A549 (cell line): ENCODE results near the gene GDNF. TPM values are rescaled to one million over a fixed set of nuclear protein-coding genes. Genes with fewer than 3 reads are reported as not detected.
"Not testable (repeated sequence)": the region's sequence is repeated elsewhere in the genome, so short reads cannot be mapped to it uniquely, and the experiment has no call there.

Experiments used
- ATAC-seq, 2 experiments: fragments of 200-7000 bp in 1 of 2; fragments of >200 bp in 1 of 2; cut with Nextera tagmentation in 1 of 2; cut with Tn5 transposase in 1 of 2; 3 replicates each; pipeline versions ENCODE4 v1.8.0 to v1.9.1; 2018 to 2020; ENCODE audit warnings: mild to moderate bottlenecking in 1 of 2, moderate library complexity in 1 of 2
- CTCF ChIA-PET: fragments of 300-600 bp; sonication (Branson Sonifier 250); formaldehyde crosslinking; extraction: SDS; loops from one replicate; lab custom pipeline; 2021; ENCODE audit warnings: antibody characterized with exemption, inconsistent platforms; lab: Yijun Ruan, JAX
- POLR2A ChIA-PET: fragments of 350-600 bp; formaldehyde crosslinking; extraction: SDS; loops from one replicate; lab custom pipeline; 2021; ENCODE audit warnings: antibody characterized with exemption, inconsistent platforms; lab: Yijun Ruan, JAX
- DNase-seq, 2 experiments: peaks; one replicate each; pipeline versions ENCODE4 v3.0.0 to v3.0.0-alpha.2; 2011 to 2016; ENCODE audit warnings: low read depth in 1 of 2, low spot score in 1 of 2
- FAIRE-seq: peaks from 2 replicates; lab custom pipeline; 2011; peaks lifted over from hg19 to GRCh38; lab: Jason Lieb, UNC
- H3K27ac ChIP-seq, 2 experiments: fragments of >200 bp; sonication (Bioruptor Twin); formaldehyde crosslinking; 3 replicates each; pipeline ENCODE4 v1.5.1; 2016 to 2017
- H3K4me1 ChIP-seq: fragments of >200 bp; sonication (Bioruptor Twin); formaldehyde crosslinking; 3 replicates; pipeline ENCODE4 v1.6.1; 2016
- H3K4me2 ChIP-seq: fragments of >200 bp; sonication (Bioruptor Twin); formaldehyde crosslinking; 3 replicates; pipeline ENCODE4 v1.6.1; 2016
- H3K4me3 ChIP-seq: fragments of >200 bp; sonication (Bioruptor Twin); formaldehyde crosslinking; 3 replicates; pipeline ENCODE4 v1.5.1; 2016
- H3K9me3 ChIP-seq: fragments of >200 bp; sonication (Bioruptor Twin); formaldehyde crosslinking; 3 replicates; pipeline ENCODE4 v1.6.1; 2016
- BHLHE40 ChIP-seq: IDR thresholded peaks from 2 replicates; pipeline ENCODE4 v1.6.1; 2012; ENCODE audit warnings: low read depth, low read length, inconsistent platforms
- CBX8 ChIP-seq: fragments of 200-600 bp; sonication (generic); IDR thresholded peaks from 2 replicates; pipeline ENCODE4 v1.6.1; 2016
- CEBPB ChIP-seq, 2 experiments: fragments of >200 bp in 1 of 2; sonication (Bioruptor Twin) in 1 of 2; formaldehyde crosslinking in 1 of 2; IDR thresholded peaks; 2 replicates each; pipeline ENCODE4 v1.6.1; 2012 to 2016
- CHD2 ChIP-seq: fragments of 150-350 bp; IDR thresholded peaks from 2 replicates; pipeline ENCODE4 v1.6.1; 2014; ENCODE audit warnings: low read length; ENCODE audit not compliant: partially characterized antibody
- FOSB ChIP-seq: fragments of 250-450 bp; sonication (Bioruptor Pico); IDR thresholded peaks from 2 replicates; pipeline ENCODE4 v1.5.0; 2020; ENCODE audit warnings: mild to moderate bottlenecking, moderate library complexity
- FOXS1 ChIP-seq: fragments of 250-450 bp; sonication (Bioruptor Pico); IDR thresholded peaks from 2 replicates; pipeline ENCODE4 v1.5.0; 2020; ENCODE audit warnings: mild to moderate bottlenecking, moderate library complexity
- MAZ ChIP-seq: fragments of 150-350 bp; IDR thresholded peaks from 2 replicates; pipeline ENCODE4 v1.6.1; 2014; ENCODE audit warnings: antibody characterized with exemption, low read depth, low read length, borderline replicate concordance
- MYC ChIP-seq: IDR thresholded peaks from 2 replicates; pipeline ENCODE4 v1.6.1; 2012; ENCODE audit warnings: mild to moderate bottlenecking, inconsistent platforms, low read length, improper control_type of control experiment, borderline replicate concordance
- PHF8 ChIP-seq: fragments of 200-600 bp; sonication (generic); IDR thresholded peaks from 2 replicates; pipeline ENCODE4 v1.6.1; 2016; ENCODE audit warnings: low read depth, mild to moderate bottlenecking, antibody characterized with exemption, moderate library complexity, borderline replicate concordance
- POLR2A ChIP-seq: IDR thresholded peaks from 2 replicates; pipeline ENCODE4 v1.6.1; 2012; ENCODE audit warnings: mild to moderate bottlenecking, low read length
- RAD21 ChIP-seq, 2 experiments: fragments of >200 bp in 1 of 2; sonication (Bioruptor Twin) in 1 of 2; formaldehyde crosslinking in 1 of 2; IDR thresholded peaks in 1 of 2; conservative IDR thresholded peaks in 1 of 2; 2 replicates in 1 of 2; 3 replicates in 1 of 2; pipeline ENCODE4 v1.6.1; 2012 to 2018; ENCODE audit warnings: inconsistent platforms in 1 of 2
- TFCP2L1 ChIP-seq: fragments of 250-450 bp; sonication (Bioruptor Pico); IDR thresholded peaks from 2 replicates; pipeline ENCODE4 v1.5.0; 2021; ENCODE audit warnings: mild to moderate bottlenecking
- WGBS: methylation state at CpG from one replicate; pipeline ENCODE4 v1.1.6; 2017; ENCODE audit errors: missing lambda C conversion rate; 5-methylcytosine and 5-hydroxymethylcytosine counted together
- polyA plus RNA-seq, 4 experiments: library from polyadenylated mRNA; depleted of rRNA in 3 of 4; stranded (reverse); fragments of >200 nt; fragmentation: RNase III in 1 of 4; extraction: RNeasy Plus Mini Kit Qiagen cat#74134 plus additional on column Dnase treatment in 1 of 4; gene quantifications; 2 replicates in 3 of 4; 3 replicates in 1 of 4; pipeline ENCODE4 v1.2.3, GENCODE V29; 2011 to 2017
- TF ChIP-seq, protein P1 (sequence below): fragments of 150-350 bp; IDR thresholded peaks from 2 replicates; pipeline ENCODE4 v1.6.1; 2014; ENCODE audit warnings: low read depth, mild to moderate bottlenecking, low read length
- TF ChIP-seq, protein P2 (sequence below): fragments of 250-450 bp; sonication (Bioruptor Pico); IDR thresholded peaks from 2 replicates; pipeline ENCODE4 v1.5.0; 2020; ENCODE audit warnings: low read depth, mild to moderate bottlenecking, moderate library complexity
- TF ChIP-seq, protein P3 (sequence below): fragments of >200 bp; sonication (Bioruptor Twin); formaldehyde crosslinking; IDR thresholded peaks from 3 replicates; pipeline ENCODE4 v1.6.1; 2016
- TF ChIP-seq, protein P4 (sequence below): fragments of 200-600 bp; sonication (generic); IDR thresholded peaks from 2 replicates; pipeline ENCODE4 v1.6.1; 2016; ENCODE audit warnings: antibody characterized with exemption, mild to moderate bottlenecking, moderate library complexity

GDNF gene
- polyA plus RNA-seq, 2 of the 4 experiments (the other 2 are of a cell fraction), result 0.01 TPM; not detected in 1

DNA sequence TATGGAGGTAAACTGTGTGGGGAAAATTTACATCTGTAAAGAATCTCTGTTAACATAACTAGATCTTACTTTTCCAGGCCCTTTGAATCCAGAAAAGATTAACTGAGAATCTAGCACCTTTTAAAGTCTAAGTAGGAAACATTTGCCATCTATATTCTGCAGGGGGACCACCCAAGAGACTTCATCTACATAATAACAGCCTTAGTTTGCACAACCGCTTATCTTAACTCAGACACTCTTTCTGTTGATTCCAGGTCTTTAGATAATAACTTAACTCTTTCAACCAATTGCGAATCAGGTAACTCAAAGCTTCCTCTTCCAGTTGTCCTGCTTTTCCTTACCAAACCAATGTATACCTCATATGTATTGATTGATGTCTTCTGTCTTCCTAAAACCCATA lies 53.4 kb downstream of the GDNF start (continued):
- TF ChIP-seq, protein P1, sequence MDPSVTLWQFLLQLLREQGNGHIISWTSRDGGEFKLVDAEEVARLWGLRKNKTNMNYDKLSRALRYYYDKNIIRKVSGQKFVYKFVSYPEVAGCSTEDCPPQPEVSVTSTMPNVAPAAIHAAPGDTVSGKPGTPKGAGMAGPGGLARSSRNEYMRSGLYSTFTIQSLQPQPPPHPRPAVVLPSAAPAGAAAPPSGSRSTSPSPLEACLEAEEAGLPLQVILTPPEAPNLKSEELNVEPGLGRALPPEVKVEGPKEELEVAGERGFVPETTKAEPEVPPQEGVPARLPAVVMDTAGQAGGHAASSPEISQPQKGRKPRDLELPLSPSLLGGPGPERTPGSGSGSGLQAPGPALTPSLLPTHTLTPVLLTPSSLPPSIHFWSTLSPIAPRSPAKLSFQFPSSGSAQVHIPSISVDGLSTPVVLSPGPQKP, result no peak
- no peak for TF ChIP-seq MAZ
- no peak for TF ChIP-seq RAD21 (conservative IDR thresholded peaks at IDR 0.05 in 1 of 2, IDR thresholded peaks at IDR 0.05 in 1 of 2)
- no peak for TF ChIP-seq CHD2

DNA sequence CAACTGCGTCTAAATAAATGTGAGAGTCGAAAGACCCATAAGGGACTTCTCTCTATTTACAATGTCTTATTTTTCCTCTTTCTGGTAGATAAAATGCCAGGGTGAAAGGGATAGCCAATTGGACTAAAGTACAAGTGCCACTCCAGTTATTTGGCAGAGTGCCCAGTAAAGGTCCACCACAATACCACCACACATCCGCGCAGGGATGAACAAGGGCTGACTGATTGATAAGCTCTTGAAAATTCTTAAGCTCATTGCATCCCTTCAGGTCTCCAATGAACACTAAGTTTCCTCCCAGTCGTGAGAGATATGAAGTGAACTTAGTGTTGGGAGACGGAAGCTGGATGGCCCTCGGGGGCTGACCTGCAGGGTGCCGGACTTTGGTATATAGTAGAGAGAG lies 58.4 kb downstream of the GDNF start:
- H3K4me1 ChIP-seq, DNase-seq, H3K9me3 ChIP-seq, H3K4me3 ChIP-seq, H3K4me2 ChIP-seq, ATAC-seq, FAIRE-seq, POLR2A ChIA-PET, H3K27ac ChIP-seq: not testable (repeated sequence)
- 78% methylated on average over 8 of the region's 8 CpGs for whole genome bisulfite sequencing
- CTCF ChIA-PET, result interaction anchor here (0.9 kb wide), 1 partner anchor 368 kb away, joined by 3 read pairs; no protein-coding TSS in a partner anchor

DNA sequence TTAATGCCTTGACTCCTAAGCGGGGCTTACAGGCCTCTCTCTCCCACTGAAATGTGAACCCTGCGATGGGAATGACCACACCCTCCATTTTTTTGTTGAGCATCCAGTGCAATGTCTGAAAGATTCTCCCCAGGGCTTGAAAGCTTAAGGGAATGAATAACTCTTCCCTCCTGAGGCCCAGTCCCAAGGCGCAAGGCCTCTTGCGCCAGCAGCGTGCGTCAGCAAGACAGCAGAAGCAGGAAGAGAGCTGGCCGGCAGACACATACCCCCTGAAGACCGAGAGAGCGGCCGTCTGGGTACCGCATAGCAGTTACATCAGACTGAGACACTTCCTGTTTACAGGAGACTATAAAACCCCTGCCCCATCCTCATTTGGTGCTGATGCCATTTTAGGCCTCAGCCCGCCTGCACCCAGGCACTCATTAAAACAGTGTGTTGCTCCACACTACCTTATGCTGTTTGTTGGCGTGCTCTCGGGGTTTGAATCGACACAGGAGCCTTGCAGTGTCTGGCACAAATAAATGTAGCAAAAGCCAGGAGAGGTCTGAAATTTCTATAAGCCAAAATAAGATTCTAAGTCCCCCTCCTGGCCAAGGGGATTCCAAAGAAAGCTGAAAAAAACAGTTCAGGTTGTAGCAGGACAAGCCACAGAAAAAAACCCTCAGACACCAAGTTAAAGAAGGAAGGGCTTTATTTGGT lies 62.3 kb downstream of the GDNF start:
- H3K4me1 ChIP-seq, result no peaks in the 10 kb centered on the region
- no peak for DNase-seq
- no peak overlapping the region for H3K4me2 ChIP-seq
- POLR2A ChIA-PET, result no interaction called here
- TF ChIP-seq CBX8, result no peak
- TF ChIP-seq, protein P2, sequence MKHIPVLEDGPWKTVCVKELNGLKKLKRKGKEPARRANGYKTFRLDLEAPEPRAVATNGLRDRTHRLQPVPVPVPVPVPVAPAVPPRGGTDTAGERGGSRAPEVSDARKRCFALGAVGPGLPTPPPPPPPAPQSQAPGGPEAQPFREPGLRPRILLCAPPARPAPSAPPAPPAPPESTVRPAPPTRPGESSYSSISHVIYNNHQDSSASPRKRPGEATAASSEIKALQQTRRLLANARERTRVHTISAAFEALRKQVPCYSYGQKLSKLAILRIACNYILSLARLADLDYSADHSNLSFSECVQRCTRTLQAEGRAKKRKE (CRISPR knock-in tag), result no peak
- TF ChIP-seq, protein P3, sequence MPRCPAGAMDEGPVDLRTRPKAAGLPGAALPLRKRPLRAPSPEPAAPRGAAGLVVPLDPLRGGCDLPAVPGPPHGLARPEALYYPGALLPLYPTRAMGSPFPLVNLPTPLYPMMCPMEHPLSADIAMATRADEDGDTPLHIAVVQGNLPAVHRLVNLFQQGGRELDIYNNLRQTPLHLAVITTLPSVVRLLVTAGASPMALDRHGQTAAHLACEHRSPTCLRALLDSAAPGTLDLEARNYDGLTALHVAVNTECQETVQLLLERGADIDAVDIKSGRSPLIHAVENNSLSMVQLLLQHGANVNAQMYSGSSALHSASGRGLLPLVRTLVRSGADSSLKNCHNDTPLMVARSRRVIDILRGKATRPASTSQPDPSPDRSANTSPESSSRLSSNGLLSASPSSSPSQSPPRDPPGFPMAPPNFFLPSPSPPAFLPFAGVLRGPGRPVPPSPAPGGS, result no peak
- no peak for TF ChIP-seq CEBPB (IDR thresholded peaks at IDR 0.05)
- no peak for TF ChIP-seq POLR2A
- TF ChIP-seq, protein P4, sequence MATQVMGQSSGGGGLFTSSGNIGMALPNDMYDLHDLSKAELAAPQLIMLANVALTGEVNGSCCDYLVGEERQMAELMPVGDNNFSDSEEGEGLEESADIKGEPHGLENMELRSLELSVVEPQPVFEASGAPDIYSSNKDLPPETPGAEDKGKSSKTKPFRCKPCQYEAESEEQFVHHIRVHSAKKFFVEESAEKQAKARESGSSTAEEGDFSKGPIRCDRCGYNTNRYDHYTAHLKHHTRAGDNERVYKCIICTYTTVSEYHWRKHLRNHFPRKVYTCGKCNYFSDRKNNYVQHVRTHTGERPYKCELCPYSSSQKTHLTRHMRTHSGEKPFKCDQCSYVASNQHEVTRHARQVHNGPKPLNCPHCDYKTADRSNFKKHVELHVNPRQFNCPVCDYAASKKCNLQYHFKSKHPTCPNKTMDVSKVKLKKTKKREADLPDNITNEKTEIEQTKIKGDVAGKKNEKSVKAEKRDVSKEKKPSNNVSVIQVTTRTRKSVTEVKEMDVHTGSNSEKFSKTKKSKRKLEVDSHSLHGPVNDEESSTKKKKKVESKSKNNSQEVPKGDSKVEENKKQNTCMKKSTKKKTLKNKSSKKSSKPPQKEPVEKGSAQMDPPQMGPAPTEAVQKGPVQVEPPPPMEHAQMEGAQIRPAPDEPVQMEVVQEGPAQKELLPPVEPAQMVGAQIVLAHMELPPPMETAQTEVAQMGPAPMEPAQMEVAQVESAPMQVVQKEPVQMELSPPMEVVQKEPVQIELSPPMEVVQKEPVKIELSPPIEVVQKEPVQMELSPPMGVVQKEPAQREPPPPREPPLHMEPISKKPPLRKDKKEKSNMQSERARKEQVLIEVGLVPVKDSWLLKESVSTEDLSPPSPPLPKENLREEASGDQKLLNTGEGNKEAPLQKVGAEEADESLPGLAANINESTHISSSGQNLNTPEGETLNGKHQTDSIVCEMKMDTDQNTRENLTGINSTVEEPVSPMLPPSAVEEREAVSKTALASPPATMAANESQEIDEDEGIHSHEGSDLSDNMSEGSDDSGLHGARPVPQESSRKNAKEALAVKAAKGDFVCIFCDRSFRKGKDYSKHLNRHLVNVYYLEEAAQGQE, result no peak
- TF ChIP-seq FOXS1 (CRISPR knock-in tag), result no peak
- no peak for TF ChIP-seq MYC
- no peak for TF ChIP-seq FOSB
- TF ChIP-seq PHF8, result no peak
- no peak for TF ChIP-seq BHLHE40
- no peak for TF ChIP-seq RAD21 (conservative IDR thresholded peaks at IDR 0.05 in 1 of 2, IDR thresholded peaks at IDR 0.05 in 1 of 2)
- TF ChIP-seq TFCP2L1 (CRISPR knock-in tag), result no peak
- TF ChIP-seq, all 56 proteins: peak for 0
- CTCF ChIA-PET, result interaction anchor here (1.2 to 2.8 kb wide), 3 partner anchors 8 to 13 kb away, joined by 3 to 9 read pairs (median 5); no protein-coding TSS in a partner anchor
- Histone ChIP-seq H3K4me3 (no peak overlapping the region), H3K27ac (no peak overlapping the region), H3K9me3 (peaks cover 20% of the 10 kb centered on the region)
- ATAC-seq (no peak), FAIRE-seq (no peak)
- WGBS, result 85% methylated on average over 15 of the region's 15 CpGs
